ENCODE results near the gene DIABLO.

DNA sequence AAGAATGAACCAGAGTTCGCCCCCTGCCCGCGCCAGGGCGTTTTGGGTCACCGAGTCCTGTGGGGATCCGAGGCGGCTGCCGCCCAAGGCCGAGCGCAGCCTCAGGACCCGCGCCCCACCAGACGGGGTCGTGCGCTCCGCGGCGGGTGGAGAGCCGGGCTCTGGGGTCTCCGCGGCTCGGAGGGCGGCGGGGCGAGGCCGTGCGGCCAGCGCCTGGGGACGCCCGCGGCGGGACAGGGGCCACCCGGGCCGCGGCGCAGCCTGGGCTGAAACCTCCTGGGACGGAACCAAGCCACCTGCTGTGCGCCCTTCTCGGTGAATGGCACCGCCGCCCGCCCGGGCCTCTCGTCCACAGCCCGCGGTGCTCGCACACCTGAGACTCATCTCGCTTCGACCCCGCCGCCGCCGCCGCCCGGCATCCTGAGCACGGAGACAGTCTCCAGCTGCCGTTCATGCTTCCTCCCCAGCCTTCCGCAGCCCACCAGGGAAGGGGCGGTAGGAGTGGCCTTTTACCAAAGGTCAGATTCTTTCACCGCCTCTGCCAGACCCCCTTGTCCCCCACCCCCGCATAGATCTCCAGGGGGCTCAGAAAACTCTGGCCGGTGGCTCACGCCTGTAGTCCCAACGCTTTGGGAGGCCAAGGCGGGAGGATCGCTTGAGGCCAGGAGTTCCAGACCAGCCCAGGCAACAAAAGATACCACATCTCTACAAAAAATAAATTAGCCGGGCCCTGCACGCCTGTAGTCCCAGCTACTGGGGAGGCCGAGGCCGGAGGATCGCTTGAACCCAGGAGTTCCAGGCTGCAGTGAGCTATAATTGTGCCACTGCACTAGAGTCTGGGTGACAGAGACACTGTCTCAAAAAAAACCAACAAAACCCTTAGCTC, 21.4 kb downstream of the DIABLO start:
- no peak for TF ChIP-seq POLR2A (IDR thresholded peaks at IDR 0.05)
- TF ChIP-seq CTCF (IDR thresholded peaks at IDR 0.05), result no peak
- TF ChIP-seq POLR2AphosphoS5 (IDR thresholded peaks at IDR 0.05), result no peak

All from prostate gland (tissue), 2 donors.